Muscle of leg (tissue), 11 donors: ENCODE results near the gene TLE2. TPM values are rescaled to one million over a fixed set of nuclear protein-coding genes. Genes with fewer than 3 reads are reported as not detected.

Experiments
- DNase-seq: peaks from one replicate; pipeline ENCODE4 v3.0.0; 2013
- H3K27ac ChIP-seq: one replicate; pipeline ENCODE4 v1.5.1; 2013; ENCODE audit warnings: mild to moderate bottlenecking, low read length, control low read depth
- H3K27me3 ChIP-seq: one replicate; pipeline ENCODE4 v1.6.1; 2013; ENCODE audit warnings: low read length; ENCODE audit not compliant: control insufficient read depth, insufficient read depth
- H3K36me3 ChIP-seq: one replicate; pipeline ENCODE4 v1.6.1; 2013; ENCODE audit warnings: low read length; ENCODE audit not compliant: control insufficient read depth, insufficient read depth
- H3K4me1 ChIP-seq: one replicate; pipeline ENCODE4 v1.6.1; 2013; ENCODE audit warnings: low read length; ENCODE audit not compliant: control insufficient read depth, insufficient read depth
- H3K4me3 ChIP-seq: one replicate; pipeline ENCODE4 v1.5.1; 2013; ENCODE audit warnings: low read length, control low read depth
- H3K9me3 ChIP-seq: replicated peaks from 2 replicates; pipeline ENCODE4 v1.6.1; 2013; ENCODE audit warnings: low read depth, low read length; ENCODE audit not compliant: control insufficient read depth
- WGBS: methylation state at CpG from one replicate; pipeline ENCODE4 v1.1.5; 2013; ENCODE audit warnings: missing lambda C conversion rate; ENCODE audit not compliant: insufficient coverage; 5-methylcytosine and 5-hydroxymethylcytosine counted together
- polyA plus RNA-seq, 8 donors: library from polyadenylated mRNA; unstranded; fragments of 120-200 nt; gene quantifications; one replicate each; pipeline versions ENCODE4 v1.2.1 to v1.2.3, GENCODE V29; 2013; ENCODE audit warnings: inconsistent platforms in 1 of 8, low replicate concordance in 1 of 8; ENCODE audit not compliant: insufficient read length in 8 of 8, insufficient read depth in 1 of 8
- total RNA-seq: library from RNA; stranded (reverse); fragments of 120-200 nt; gene quantifications from one replicate; pipeline ENCODE4 v1.2.4, GENCODE V29; 2013

The TLE2 gene
- total and polyA plus RNA-seq, 9 donors = 14.2 to 48.1 (median 33.0) TPM

GRCh38 chr19:2986951-2987524 is 42.0 kb downstream of the TLE2 start:
- Histone ChIP-seq H3K4me3 (no peak overlapping the region), H3K36me3 (no peaks in the 10 kb centered on the region), H3K4me1 (peaks cover 35% of the 10 kb centered on the region), H3K9me3 (no peaks in the 10 kb centered on the region), H3K27me3 (peaks cover 9% of the 10 kb centered on the region), H3K27ac (no peak overlapping the region)
- DNase-seq = peak; percentile 50
- 10% methylated on average over 13 of the region's 20 CpGs for WGBS

GRCh38 chr19:2984215-2984528 is 44.9 kb downstream of the TLE2 start:
- Histone ChIP-seq H3K9me3 (no peaks in the 10 kb centered on the region), H3K27ac (peak overlapping the region; percentile 83), H3K36me3 (no peaks in the 10 kb centered on the region), H3K4me1 (peaks cover 44% of the 10 kb centered on the region), H3K27me3 (peaks cover 13% of the 10 kb centered on the region), H3K4me3 (peak overlapping the region; percentile 38)
- DNase-seq = no peak
- 0% methylated on average over 4 of the region's 14 CpGs for WGBS

GRCh38 chr19:2983351-2984214 is 45.5 kb downstream of the TLE2 start:
- Histone ChIP-seq H3K36me3 (no peaks in the 10 kb centered on the region), H3K27ac (peak overlapping the region; percentile 83), H3K9me3 (no peaks in the 10 kb centered on the region), H3K4me1 (peaks cover 44% of the 10 kb centered on the region), H3K4me3 (peak overlapping the region; percentile 38), H3K27me3 (peaks cover 13% of the 10 kb centered on the region)
- DNase-seq = peak; percentile 86
- WGBS = 3% methylated on average over 22 of the region's 24 CpGs

- Histone ChIP-seq H3K4me3 (no peak overlapping the region), H3K4me1 (peaks cover 48% of the 10 kb centered on the region), H3K9me3 (no peaks in the 10 kb centered on the region), H3K36me3 (no peaks in the 10 kb centered on the region), H3K27ac (peak overlapping the region; percentile 83), H3K27me3 (peaks cover 13% of the 10 kb centered on the region)
- DNase-seq = peak; percentile 97
- 7% methylated on average over 7 of the region's 10 CpGs for WGBS
Measured at GRCh38 chr19:2982983-2983350, 46.1 kb downstream of the TLE2 start.

GRCh38 chr19:2982561-2982960 is 46.5 kb downstream of the TLE2 start:
- Histone ChIP-seq H3K4me3 (no peak overlapping the region), H3K4me1 (peaks cover 49% of the 10 kb centered on the region), H3K9me3 (no peaks in the 10 kb centered on the region), H3K36me3 (no peaks in the 10 kb centered on the region), H3K27me3 (peaks cover 13% of the 10 kb centered on the region), H3K27ac (peak overlapping the region; percentile 83)
- WGBS = 9% methylated on average over 8 of the region's 8 CpGs
- DNase-seq = no peak

- no peaks in the 10 kb centered on the region for H3K36me3 ChIP-seq
- H3K4me3 ChIP-seq = no peak overlapping the region
- H3K27ac ChIP-seq = no peak overlapping the region
- peaks cover 9% of the 10 kb centered on the region for H3K27me3 ChIP-seq
- 86% methylated on average over 5 of the region's 5 CpGs for WGBS
- no peak for DNase-seq
- H3K4me1 ChIP-seq = peaks cover 47% of the 10 kb centered on the region
- no peaks in the 10 kb centered on the region for H3K9me3 ChIP-seq
Measured at GRCh38 chr19:2981898-2982297, 47.2 kb downstream of the TLE2 start.

- 58% methylated on average over 2 of the region's 9 CpGs for WGBS
- peaks cover 56% of the 10 kb centered on the region for H3K4me1 ChIP-seq
Measured at GRCh38 chr19:2978772-2979171, 50.3 kb downstream of the TLE2 start.

GRCh38 chr19:2978166-2978767 is 50.8 kb downstream of the TLE2 start:
- WGBS = 62% methylated on average over 8 of the region's 11 CpGs
- no peaks in the 10 kb centered on the region for H3K36me3 ChIP-seq
- no peak overlapping the region for H3K4me3 ChIP-seq
- no peaks in the 10 kb centered on the region for H3K9me3 ChIP-seq
- no peak overlapping the region for H3K27ac ChIP-seq
- peaks cover 4% of the 10 kb centered on the region for H3K27me3 ChIP-seq
- DNase-seq = no peak
- H3K4me1 ChIP-seq = peaks cover 51% of the 10 kb centered on the region

More at GRCh38 chr19:2978772-2979171, 50.3 kb downstream of the TLE2 start:
- H3K27me3 ChIP-seq = peaks cover 4% of the 10 kb centered on the region
- DNase-seq = no peak
- H3K4me3 ChIP-seq = no peak overlapping the region
- no peaks in the 10 kb centered on the region for H3K9me3 ChIP-seq
- H3K27ac ChIP-seq = no peak overlapping the region
- H3K36me3 ChIP-seq = no peaks in the 10 kb centered on the region

GRCh38 chr19:2977746-2978138 is 51.3 kb downstream of the TLE2 start:
- Histone ChIP-seq H3K9me3 (no peaks in the 10 kb centered on the region), H3K4me1 (peaks cover 45% of the 10 kb centered on the region), H3K27ac (no peak overlapping the region), H3K36me3 (no peaks in the 10 kb centered on the region), H3K4me3 (no peak overlapping the region), H3K27me3 (peaks cover 4% of the 10 kb centered on the region)
- DNase-seq = no peak
- WGBS = 0% methylated on average over 1 of the region's 10 CpGs

GRCh38 chr19:2977001-2977745 is 51.9 kb downstream of the TLE2 start, which contains the start of gene TLE6:
Gene TLE6, plus strand, starts transcription at chr19:2977564. Its CDS starts 670 bp downstream, at chr19:2978234.
- Histone ChIP-seq H3K27ac (no peak within 1 kb of the TSS), H3K36me3 (no peaks in the 10 kb centered on the region), H3K27me3 (peaks cover 4% of the 10 kb centered on the region), H3K4me1 (peaks cover 41% of the 10 kb centered on the region), H3K9me3 (no peaks in the 10 kb centered on the region), H3K4me3 (peak within 1 kb of the TSS; percentile 58)
- peak; percentile 96 for DNase-seq
- 0% methylated on average over 33 of the region's 51 CpGs for WGBS
